GM19351 (cell line): ENCODE measurements around the gene ADCY6.

ENCODE experiments used
- ATAC-seq: cut with Tn5 transposase; IDR thresholded peaks from one replicate; pipeline ENCODE4 v1.9.1; 2021; ENCODE audit warnings: mild to moderate bottlenecking, moderate library complexity; ENCODE audit not compliant: unreplicated experiment

The ADCY6 gene

GRCh38 chr12:48786591-48787544 lies 2.0 kb downstream of the ADCY6 start:
- no peak for ATAC-seq

- ATAC-seq = no peak
Observed at GRCh38 chr12:48783432-48783831, 5.5 kb downstream of the ADCY6 start.

DNA sequence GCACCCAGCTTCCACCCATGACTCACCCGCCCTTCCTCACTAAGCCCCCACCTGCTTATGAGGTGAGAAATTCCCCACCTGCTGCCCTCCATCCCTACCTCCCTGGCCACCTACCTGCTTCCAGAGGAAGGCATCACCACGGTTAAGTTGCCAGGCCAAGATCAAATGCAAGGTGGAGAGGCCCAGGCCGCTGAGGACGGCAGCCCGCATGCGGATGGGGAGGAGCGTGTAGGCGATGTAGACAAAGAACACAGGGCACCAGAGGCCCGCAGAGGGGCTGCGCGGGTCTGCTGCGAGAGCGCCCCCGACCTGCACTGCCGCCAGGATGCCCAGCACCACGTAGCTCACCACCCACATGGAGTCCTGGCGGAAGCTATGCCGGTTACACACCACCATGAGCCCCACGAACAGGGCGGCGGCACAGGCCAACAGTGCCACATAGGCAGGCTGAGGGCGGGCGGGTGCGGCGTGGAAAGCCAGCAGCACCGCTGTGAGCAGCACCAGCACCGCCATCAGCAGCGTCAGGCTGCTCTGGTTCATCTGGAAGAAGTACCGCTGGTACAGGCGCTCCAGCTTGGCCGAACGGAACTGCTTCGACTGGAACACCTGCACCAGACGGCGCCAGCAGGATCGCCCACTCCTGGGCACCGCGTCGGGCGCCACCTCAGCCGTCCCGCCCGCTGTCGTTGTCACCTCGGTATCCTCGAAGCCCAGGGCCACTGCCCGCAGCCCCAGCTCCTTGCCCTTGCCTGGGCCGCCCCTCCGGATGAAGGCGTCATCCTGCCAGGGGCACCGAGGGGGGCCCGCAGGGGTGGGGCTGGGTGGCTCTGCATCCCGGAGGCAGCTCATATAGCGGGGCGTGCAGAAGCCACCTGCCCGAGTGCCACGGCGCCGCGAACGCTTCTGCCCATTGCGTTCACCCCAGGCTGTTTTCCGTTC lies 6.2 kb downstream of the ADCY6 start:
- ATAC-seq = no peak

- ATAC-seq = no peak
Observed at GRCh38 chr12:48781750-48782456, 7.0 kb downstream of the ADCY6 start.

GRCh38 chr12:48780381-48781025 lies 8.4 kb downstream of the ADCY6 start:
- no peak for ATAC-seq

DNA sequence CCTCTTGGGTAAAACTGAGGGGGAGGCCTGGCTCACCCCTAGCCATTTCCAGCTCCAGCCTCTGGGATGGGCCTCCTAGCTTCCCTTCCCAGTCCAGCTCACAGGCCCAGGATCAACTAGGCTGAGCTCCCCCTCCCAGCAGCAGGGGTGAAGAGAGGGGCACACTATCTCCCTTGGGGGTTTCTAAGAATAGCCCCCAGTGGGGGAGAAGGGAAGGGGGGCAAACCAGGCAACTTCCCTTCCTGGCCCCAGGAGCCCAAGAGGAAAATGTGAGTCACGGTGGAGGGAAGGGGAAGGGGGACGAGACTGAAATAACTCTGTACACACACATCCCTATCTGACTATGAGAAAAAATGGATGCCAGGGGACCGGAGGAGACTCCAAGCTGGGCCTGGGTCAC lies 9.0 kb downstream of the ADCY6 start:
- ATAC-seq = no peak

- no peak for ATAC-seq
Observed at GRCh38 chr12:48777501-48778400, 11.1 kb downstream of the ADCY6 start.

GRCh38 chr12:48776956-48777355 lies 11.9 kb downstream of the ADCY6 start:
- ATAC-seq = no peak

- ATAC-seq = no peak
Observed at GRCh38 chr12:48775991-48776649, 12.8 kb downstream of the ADCY6 start.

- ATAC-seq = no peak
Observed at GRCh38 chr12:48775299-48775698, 13.6 kb downstream of the ADCY6 start.

GRCh38 chr12:48774516-48774915 lies 14.4 kb downstream of the ADCY6 start:
- no peak for ATAC-seq

- no peak for ATAC-seq
Observed at GRCh38 chr12:48773686-48774085, 15.2 kb downstream of the ADCY6 start.

DNA sequence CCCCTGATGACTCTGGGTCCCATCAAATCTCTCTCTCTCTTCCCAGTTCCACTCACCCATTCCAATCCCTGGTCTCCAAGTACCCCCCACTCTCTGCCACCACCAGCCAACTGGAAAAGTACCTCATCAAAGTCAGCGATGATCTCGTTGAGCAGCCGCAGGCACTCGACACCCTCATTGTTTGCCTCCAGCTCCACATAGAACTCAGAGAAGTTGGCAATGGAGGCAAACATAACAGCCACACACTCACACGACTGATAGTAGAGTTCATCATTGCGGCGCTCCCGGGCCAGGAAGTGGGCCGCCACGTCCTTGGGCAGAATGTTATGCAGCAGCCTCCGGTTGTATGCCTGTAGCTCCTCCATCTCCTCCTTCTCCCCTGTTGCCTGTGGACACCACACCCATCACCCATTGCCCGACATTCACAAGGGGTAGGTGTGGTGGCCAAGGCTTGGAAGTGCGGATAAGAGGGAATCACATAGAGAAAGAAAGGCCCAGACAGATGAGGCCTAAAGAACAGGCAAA lies 17.2 kb downstream of the ADCY6 start:
- ATAC-seq = no peak

GRCh38 chr12:48770756-48771155 lies 18.1 kb downstream of the ADCY6 start:
- no peak for ATAC-seq

DNA sequence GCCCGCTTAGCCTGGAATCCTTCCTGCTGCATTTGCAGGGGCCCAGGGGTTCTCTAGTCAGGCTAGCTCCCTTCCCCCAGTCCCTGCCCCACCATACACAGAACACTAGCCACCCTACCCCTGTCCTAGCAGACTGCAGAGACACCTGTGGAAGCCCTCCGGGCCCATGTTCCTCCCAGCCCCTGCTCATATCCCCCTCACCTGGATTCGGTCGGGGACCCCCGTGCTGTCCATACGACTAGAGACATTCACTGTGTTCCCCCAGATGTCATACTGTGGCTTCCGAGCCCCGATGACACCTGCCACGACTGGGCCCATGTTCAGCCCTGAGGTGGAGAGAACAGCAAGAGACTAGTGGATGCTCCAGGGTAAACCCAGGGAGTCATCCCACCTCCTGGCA lies 20.2 kb downstream of the ADCY6 start:
- ATAC-seq = no peak

DNA sequence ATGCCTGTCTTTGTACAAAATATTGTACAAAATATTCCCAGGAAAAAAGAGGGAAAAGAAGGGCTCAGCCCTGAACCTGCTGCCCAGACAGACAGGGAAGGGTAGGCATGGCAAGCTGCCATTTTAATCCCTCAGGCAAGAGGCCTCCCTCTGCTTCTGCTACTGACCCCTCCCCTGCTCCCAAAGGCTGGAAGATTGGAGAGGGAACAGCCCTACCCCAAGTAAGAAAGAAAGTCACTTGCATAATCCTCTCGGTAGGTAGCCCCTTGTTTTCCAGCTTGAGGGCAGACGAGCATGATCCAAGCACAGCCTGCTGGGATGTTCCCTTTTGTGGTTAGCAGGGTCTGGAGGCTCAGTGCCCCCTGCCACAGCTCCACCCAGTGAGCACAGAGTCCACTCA lies 20.7 kb downstream of the ADCY6 start:
- ATAC-seq = no peak

GRCh38 chr12:48767521-48767920 lies 21.4 kb downstream of the ADCY6 start:
- ATAC-seq = no peak

GRCh38 chr12:48767047-48767446 lies 21.8 kb downstream of the ADCY6 start:
- ATAC-seq = no peak

DNA sequence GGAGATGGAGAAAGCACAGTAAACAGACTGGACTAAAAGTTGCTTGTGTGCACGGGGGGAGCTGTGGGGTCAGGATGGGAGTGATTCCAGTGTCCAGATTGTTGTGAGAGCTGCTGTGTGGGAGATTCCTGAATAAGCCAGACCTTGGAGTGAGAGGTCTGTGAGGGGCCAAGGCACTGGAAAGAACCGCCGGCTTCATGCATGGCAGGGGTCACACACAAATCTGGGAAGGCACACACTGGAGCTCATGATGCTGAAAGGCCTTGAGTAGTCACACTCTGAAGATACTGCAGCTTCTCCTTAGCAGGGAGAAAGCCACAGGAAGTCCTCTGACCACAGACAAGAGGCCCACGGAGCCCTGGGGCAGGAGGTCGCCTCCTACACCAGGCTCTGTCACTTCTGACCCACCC lies 23.1 kb downstream of the ADCY6 start:
- no peak for ATAC-seq
